ENCODE results near the gene FXYD7.

Gene FXYD7

GRCh38 chr19:35098413-35099049 lies 44.5 kb upstream of the FXYD7 start:
- no peak for TF ChIP-seq FOXP2 (optimal IDR thresholded peaks at IDR 0.05; ENCODE audit: borderline replicate concordance, extremely low read depth, extremely low read length, insufficient read depth)

GRCh38 chr19:35099155-35099896 lies 43.7 kb upstream of the FXYD7 start:
- no peak for TF ChIP-seq SIN3A (IDR thresholded peaks at IDR 0.05; ENCODE audit: borderline replicate concordance, insufficient read depth, low read length)

GRCh38 chr19:35099897-35100275 lies 43.2 kb upstream of the FXYD7 start:
- TF ChIP-seq POLR2AphosphoS5 (IDR thresholded peaks at IDR 0.05; ENCODE audit: low read depth, low read length), result no peak

GRCh38 chr19:35100588-35101533 lies 42.2 kb upstream of the FXYD7 start:
- TF ChIP-seq SIN3A (IDR thresholded peaks at IDR 0.05; ENCODE audit: borderline replicate concordance, insufficient read depth, low read length) (no peak), REST (IDR thresholded peaks at IDR 0.05; ENCODE audit: insufficient read depth in 1 of 2, low read depth in 2 of 2, low read length in 2 of 2) (no peak), POLR2AphosphoS5 (IDR thresholded peaks at IDR 0.05; ENCODE audit: low read depth, low read length) (no peak), TAF1 (IDR thresholded peaks at IDR 0.05; ENCODE audit: borderline replicate concordance, insufficient read depth, low read length) (no peak), FOXP2 (optimal IDR thresholded peaks at IDR 0.05; ENCODE audit: borderline replicate concordance, extremely low read depth, extremely low read length, insufficient read depth) (no peak)

GRCh38 chr19:35104361-35104760 lies 38.7 kb upstream of the FXYD7 start:
- TF ChIP-seq SIN3A (IDR thresholded peaks at IDR 0.05; ENCODE audit: borderline replicate concordance, insufficient read depth, low read length) (no peak), FOXP2 (optimal IDR thresholded peaks at IDR 0.05; ENCODE audit: borderline replicate concordance, extremely low read depth, extremely low read length, insufficient read depth) (no peak), POLR2AphosphoS5 (IDR thresholded peaks at IDR 0.05; ENCODE audit: low read depth, low read length) (no peak), REST (IDR thresholded peaks at IDR 0.05; ENCODE audit: insufficient read depth in 1 of 2, low read depth in 2 of 2, low read length in 2 of 2) (no peak), TAF1 (IDR thresholded peaks at IDR 0.05; ENCODE audit: borderline replicate concordance, insufficient read depth, low read length) (no peak)

- no peak for TF ChIP-seq FOXP2 (optimal IDR thresholded peaks at IDR 0.05; ENCODE audit: borderline replicate concordance, extremely low read depth, extremely low read length, insufficient read depth)
- no peak for TF ChIP-seq POLR2AphosphoS5 (IDR thresholded peaks at IDR 0.05; ENCODE audit: low read depth, low read length)
- no peak for TF ChIP-seq TAF1 (IDR thresholded peaks at IDR 0.05; ENCODE audit: borderline replicate concordance, insufficient read depth, low read length)
- TF ChIP-seq REST (IDR thresholded peaks at IDR 0.05; ENCODE audit: insufficient read depth in 1 of 2, low read depth in 2 of 2, low read length in 2 of 2), result no peak
- no peak for TF ChIP-seq SIN3A (IDR thresholded peaks at IDR 0.05; ENCODE audit: borderline replicate concordance, insufficient read depth, low read length)
These were observed 38.0 kb upstream of the FXYD7 start for GRCh38 chr19:35105047-35105410.
